K562 (cell line): Measurements from ENCODE around the gene EGLN3. TPM values are rescaled to one million over a fixed set of nuclear protein-coding genes. Genes with fewer than 3 reads are reported as not detected.

Experiments used
- ARID1B ChIP-seq: fragments of 450-650 bp; IDR thresholded peaks from 2 replicates; pipeline ENCODE4 v1.6.1; 2016; ENCODE audit warnings: antibody characterized with exemption, mild to moderate bottlenecking, inconsistent platforms
- BRD9 ChIP-seq: fragments of 450-650 bp; IDR thresholded peaks from 2 replicates; pipeline ENCODE4 v1.6.1; 2018; ENCODE audit warnings: low read depth; ENCODE audit not compliant: partially characterized antibody
- DPF2 ChIP-seq: fragments of 450-650 bp; IDR thresholded peaks from 2 replicates; pipeline ENCODE4 v1.6.1; 2016
- ELF4 ChIP-seq: fragments of 450-650 bp; formaldehyde crosslinking; IDR thresholded peaks from 2 replicates; pipeline ENCODE4 v1.4.0; 2022; ENCODE audit warnings: missing genetic modification characterization
- EP400 ChIP-seq: fragments of 450-650 bp; IDR thresholded peaks from 2 replicates; pipeline ENCODE4 v1.6.1; 2017; ENCODE audit warnings: antibody characterized with exemption, mild to moderate bottlenecking, moderate library complexity
- ESRRB ChIP-seq: fragments of 250-450 bp; sonication (Bioruptor Pico); IDR thresholded peaks from 2 replicates; pipeline ENCODE4 v1.5.0; 2020; ENCODE audit warnings: mild to moderate bottlenecking, moderate library complexity, borderline replicate concordance
- ETV1 ChIP-seq: fragments of 450-650 bp; conservative IDR thresholded peaks from 2 replicates; pipeline ENCODE4 v1.6.1; 2016; ENCODE audit warnings: missing genetic modification characterization, control low read depth, low read depth, missing compliant biosample characterization
- ETV5 ChIP-seq: sonication (generic); formaldehyde crosslinking; IDR thresholded peaks from 2 replicates; pipeline ENCODE4 v1.4.0; 2020; ENCODE audit warnings: low read depth, mild to moderate bottlenecking, missing genetic modification reagents
- KLF13 ChIP-seq: fragments of 450-650 bp; IDR thresholded peaks from 2 replicates; pipeline ENCODE4 v1.6.1; 2016; ENCODE audit warnings: missing genetic modification characterization, low read depth, mild to moderate bottlenecking, missing compliant biosample characterization, moderate library complexity, borderline replicate concordance
- MEF2D ChIP-seq: conservative IDR thresholded peaks from 2 replicates; pipeline ENCODE4 v1.6.1; 2016; ENCODE audit warnings: low read depth, missing genetic modification characterization, missing compliant biosample characterization
- NCOR1 ChIP-seq: fragments of 450-650 bp; IDR thresholded peaks from 2 replicates; pipeline ENCODE4 v1.6.1; 2016; ENCODE audit warnings: mild to moderate bottlenecking, moderate library complexity
- RAD21 ChIP-seq, 2 experiments: fragments of 250-450 bp in 1 of 2; fragments of 450-650 bp in 1 of 2; sonication (Bioruptor Pico) in 1 of 2; formaldehyde crosslinking in 1 of 2; IDR thresholded peaks in 1 of 2; conservative IDR thresholded peaks in 1 of 2; 2 replicates each; pipeline versions ENCODE4 v1.4.0 to v1.8.0; 2020 to 2022; ENCODE audit warnings: mild to moderate bottlenecking in 2 of 2, moderate library complexity in 1 of 2
- RAD51 ChIP-seq: fragments of 450-650 bp; IDR thresholded peaks from 2 replicates; pipeline ENCODE4 v1.7.1; 2016; ENCODE audit warnings: low read depth, mild to moderate bottlenecking, borderline replicate concordance
- RBBP5 ChIP-seq: fragments of 200-600 bp; sonication (generic); IDR thresholded peaks from 2 replicates; pipeline ENCODE4 v1.6.1; 2012; ENCODE audit warnings: borderline replicate concordance, mild to moderate bottlenecking, low read length, control low read depth, inconsistent platforms; ENCODE audit not compliant: insufficient read depth, poor library complexity, severe bottlenecking
- SMAD1 ChIP-seq: fragments of 150-350 bp; IDR thresholded peaks from 2 replicates; pipeline ENCODE4 v1.6.1; 2014; ENCODE audit warnings: low read length, low read depth; ENCODE audit not compliant: partially characterized antibody
- ZNF639 ChIP-seq, 2 experiments: fragments of 200-800 bp in 1 of 2; sonication (Bioruptor generic) in 1 of 2; sonication (generic) in 1 of 2; formaldehyde crosslinking in 1 of 2; IDR thresholded peaks in 1 of 2; conservative IDR thresholded peaks in 1 of 2; 2 replicates each; pipeline versions ENCODE4 v1.5.0 to v1.6.1; 2016 to 2020; ENCODE audit warnings: missing compliant biosample characterization in 1 of 2, missing genetic modification characterization in 1 of 2, missing genetic modification reagents in 1 of 2
- ZNF785 ChIP-seq: fragments of 250-450 bp; sonication (Bioruptor Pico); IDR thresholded peaks from 2 replicates; pipeline ENCODE4 v1.4.0; 2020; ENCODE audit warnings: mild to moderate bottlenecking
- polyA plus RNA-seq, 8 experiments: library from polyadenylated mRNA; depleted of rRNA in 4 of 8; stranded (reverse) in 5 of 8; unstranded in 3 of 8; fragments of >200 nt; fragmentation: Nextera tagmentation in 2 of 8; fragmentation: Illumina TruSeq in 1 of 8; extraction: Ambion mirVana in 2 of 8; extraction: Trizol in 1 of 8; gene quantifications; 2 replicates each; pipeline versions ENCODE4 v1.2.1 to v1.2.3, GENCODE V29; 2011 to 2014; ENCODE audit warnings: inconsistent platforms in 1 of 8, missing spikeins in 1 of 8
- total RNA-seq, 7 experiments: library from RNA; depleted of rRNA in 6 of 7; stranded (reverse); fragments of >200 nt in 6 of 7; fragmentation: Illumina TruSeq in 2 of 7; extraction: Trizol in 2 of 7; gene quantifications; 2 replicates each; pipeline versions ENCODE4 v1.2.1 to v1.2.3, GENCODE V29; 2011 to 2021; ENCODE audit warnings: low replicate concordance in 1 of 7
- TF ChIP-seq, protein P1 (sequence below): sonication (generic); formaldehyde crosslinking; IDR thresholded peaks from 2 replicates; pipeline ENCODE4 v1.9.0; 2022; ENCODE audit warnings: mild to moderate bottlenecking, missing genetic modification reagents
- TF ChIP-seq, protein P2 (sequence below): fragments of 450-650 bp; IDR thresholded peaks from 2 replicates; pipeline ENCODE4 v1.6.1; 2016; ENCODE audit warnings: low read depth, mild to moderate bottlenecking, moderate library complexity

Gene EGLN3
- total and polyA plus RNA-seq, 9 of the 15 experiments (the other 6 are each of a cell fraction or from before 2014, with no cell fraction given), result 2.5 to 87.6 (median 5.8) TPM

DNA sequence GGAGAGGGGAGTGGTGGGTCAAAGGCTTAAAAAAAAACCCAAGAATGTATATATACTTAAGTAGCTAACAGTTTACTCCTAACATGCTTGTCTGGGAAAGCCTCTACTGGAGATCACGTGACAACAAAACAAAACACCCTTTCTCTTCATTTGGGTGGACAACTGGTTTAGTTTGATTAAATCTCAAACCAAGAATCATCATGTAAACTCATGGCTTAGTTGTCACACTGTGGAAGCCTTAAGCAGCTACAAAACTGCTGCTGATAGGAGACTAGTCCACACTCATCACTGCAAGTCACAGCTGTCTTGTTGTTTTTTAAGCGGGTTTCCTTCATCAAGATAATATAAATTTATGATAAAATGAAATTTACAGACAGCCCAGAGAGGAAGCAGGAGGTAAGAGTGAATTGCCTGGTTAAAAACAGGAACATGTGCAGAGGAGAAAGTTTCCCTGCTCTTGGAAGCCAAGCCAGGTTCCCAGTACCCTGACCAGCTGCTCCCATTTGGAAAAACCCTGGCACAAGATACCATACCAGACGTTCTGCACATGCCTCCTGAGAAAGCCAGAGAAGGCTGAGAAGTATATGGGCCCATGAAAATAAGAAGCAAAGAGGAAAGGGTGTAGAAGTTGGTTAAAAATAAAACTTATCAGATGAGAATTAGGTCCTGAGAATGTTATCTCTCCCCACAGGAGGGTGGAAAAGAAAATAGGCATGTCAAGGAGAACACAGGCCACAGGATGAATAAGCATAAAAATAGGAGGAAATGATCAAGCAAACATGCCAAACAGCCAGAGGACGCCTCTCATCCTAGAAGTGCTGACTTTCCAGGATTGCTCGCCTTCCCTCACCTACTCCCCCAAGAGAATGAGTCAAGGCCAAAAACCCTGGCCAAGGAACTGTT, 34.0 kb downstream of the EGLN3 start (continued):
- TF ChIP-seq ESRRB (CRISPR knock-in tag) (no peak), RAD21 (CRISPR knock-in tag; conservative IDR thresholded peaks at IDR 0.05 in 1 of 2, IDR thresholded peaks at IDR 0.05 in 1 of 2) (no peak), BRD9 (peak; percentile 42), NCOR1 (peak; percentile 87), DPF2 (peak; percentile 97), SMAD1 (no peak), ELF4 (CRISPR knock-in tag) (peak; percentile 72; the same call in 1 of the 2 replicates), MEF2D (peak; percentile 97), RAD51 (peak; percentile 97), KLF13 (tag) (no peak), ZNF639 (CRISPR knock-in tag; conservative IDR thresholded peaks at IDR 0.05 in 1 of 2, IDR thresholded peaks at IDR 0.05 in 1 of 2) (0 out of 4 replicates have a peak, but pooled peaks of 1 of the 2 experiments have one; percentile 9), ARID1B (peak; percentile 96), ETV5 (CRISPR knock-in tag) (0 out of 2 replicates have a peak, but pooled peaks have one; percentile 32), ZNF785 (CRISPR knock-in tag) (no peak), EP400 (peak; percentile 54), RBBP5 (peak; percentile 78), ETV1 (tag) (0 out of 2 replicates have a peak, but pooled peaks have one; percentile 17)
- TF ChIP-seq, protein P1, sequence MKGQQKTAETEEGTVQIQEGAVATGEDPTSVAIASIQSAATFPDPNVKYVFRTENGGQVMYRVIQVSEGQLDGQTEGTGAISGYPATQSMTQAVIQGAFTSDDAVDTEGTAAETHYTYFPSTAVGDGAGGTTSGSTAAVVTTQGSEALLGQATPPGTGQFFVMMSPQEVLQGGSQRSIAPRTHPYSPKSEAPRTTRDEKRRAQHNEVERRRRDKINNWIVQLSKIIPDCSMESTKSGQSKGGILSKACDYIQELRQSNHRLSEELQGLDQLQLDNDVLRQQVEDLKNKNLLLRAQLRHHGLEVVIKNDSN (CRISPR knock-in tag), result 0 out of 2 replicates have a peak, but pooled peaks have one; percentile 8
- TF ChIP-seq, protein P2, sequence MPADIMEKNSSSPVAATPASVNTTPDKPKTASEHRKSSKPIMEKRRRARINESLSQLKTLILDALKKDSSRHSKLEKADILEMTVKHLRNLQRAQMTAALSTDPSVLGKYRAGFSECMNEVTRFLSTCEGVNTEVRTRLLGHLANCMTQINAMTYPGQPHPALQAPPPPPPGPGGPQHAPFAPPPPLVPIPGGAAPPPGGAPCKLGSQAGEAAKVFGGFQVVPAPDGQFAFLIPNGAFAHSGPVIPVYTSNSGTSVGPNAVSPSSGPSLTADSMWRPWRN, result peak; percentile 53; the same call in 1 of the 2 replicates
